Inflammatory macrophage treated with lipopolysaccharide for 4 hours (primary cell): Measurements from ENCODE around the gene ETS1.
"Not testable (repeated sequence)": the region's sequence is repeated elsewhere in the genome, so short reads cannot be mapped to it uniquely, and the experiment has no call there.

Experiments
- DNase-seq: peaks from one replicate; pipeline ENCODE4 v3.0.0-alpha.2; 2020

The ETS1 gene

GRCh38 chr11:128457874-128458273, 129.5 kb downstream of the ETS1 start:
- DNase-seq: no peak

DNA sequence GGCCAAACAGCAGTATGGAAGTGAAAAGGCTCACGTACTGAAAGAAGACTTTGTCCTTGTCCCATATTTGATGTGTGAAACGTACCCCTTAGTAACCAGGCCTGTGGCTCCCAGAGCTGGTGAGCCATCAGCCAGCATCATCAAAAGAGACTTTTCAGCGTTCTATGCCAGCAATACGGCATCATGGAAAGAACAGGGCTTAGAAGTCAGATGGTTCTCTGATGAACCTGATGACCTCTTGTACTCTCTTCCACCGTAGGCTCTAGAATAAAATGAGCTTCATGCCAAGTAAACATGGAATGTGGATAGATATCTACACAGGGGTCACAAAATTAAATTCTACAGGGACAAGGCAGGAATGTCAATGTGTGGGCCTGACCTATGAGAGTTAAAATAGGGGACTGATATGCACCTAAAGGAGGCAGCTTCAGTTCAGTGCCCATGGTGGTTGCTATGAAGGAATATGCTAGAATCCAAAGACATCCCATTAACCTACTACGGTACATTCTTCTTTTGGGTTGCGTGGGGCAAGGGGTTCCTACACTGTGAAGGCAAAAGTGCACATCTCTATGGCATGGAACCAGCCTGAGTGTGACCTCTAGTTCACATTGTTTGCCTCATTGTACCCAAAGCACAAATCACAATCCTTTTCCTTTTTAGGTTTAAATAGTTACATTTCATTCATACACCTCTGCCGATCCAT, 130.6 kb downstream of the ETS1 start:
- DNase-seq: no peak

GRCh38 chr11:128455766-128456165, 131.6 kb downstream of the ETS1 start:
- no peak for DNase-seq

- DNase-seq: no peak
Observed at GRCh38 chr11:128453444-128454336, 133.7 kb downstream of the ETS1 start.

GRCh38 chr11:128451652-128452470, 135.5 kb downstream of the ETS1 start:
- no peak for DNase-seq

DNA sequence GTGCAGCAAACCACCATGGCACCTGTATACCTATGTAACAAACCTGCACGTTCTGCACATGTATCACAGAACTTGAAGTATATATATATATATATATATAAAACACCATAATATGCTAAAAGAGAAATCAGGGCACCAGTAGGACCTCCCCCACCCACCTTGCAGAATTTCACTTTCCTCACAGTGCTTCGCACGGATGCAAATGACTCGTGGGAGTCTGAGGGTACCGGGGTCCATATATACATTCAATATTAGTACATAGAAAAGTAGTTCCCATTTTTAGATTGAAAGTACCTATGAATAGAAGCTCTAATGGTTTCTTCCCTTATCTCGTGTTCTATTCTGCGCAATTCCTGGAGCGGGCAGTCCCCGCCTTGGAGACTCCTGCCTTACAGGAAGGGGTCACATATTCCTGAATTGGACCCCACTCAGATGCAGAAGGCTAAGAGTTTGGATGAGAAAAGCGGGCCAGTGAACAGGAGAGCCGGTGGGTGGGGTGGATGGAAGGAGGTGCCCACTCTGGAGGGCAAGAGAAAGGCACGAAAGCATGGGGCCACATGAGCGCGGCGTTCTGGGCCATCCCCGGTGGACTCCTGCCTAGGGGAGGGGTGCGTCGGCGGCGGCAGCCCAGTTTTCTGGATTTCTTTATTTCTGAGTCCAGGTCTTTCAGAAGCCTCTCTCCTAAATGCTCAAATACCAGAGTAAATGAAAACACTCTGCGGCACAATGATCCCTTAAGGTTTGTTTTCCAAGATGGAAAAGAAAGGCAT, 136.3 kb downstream of the ETS1 start:
- DNase-seq: no peak

DNA sequence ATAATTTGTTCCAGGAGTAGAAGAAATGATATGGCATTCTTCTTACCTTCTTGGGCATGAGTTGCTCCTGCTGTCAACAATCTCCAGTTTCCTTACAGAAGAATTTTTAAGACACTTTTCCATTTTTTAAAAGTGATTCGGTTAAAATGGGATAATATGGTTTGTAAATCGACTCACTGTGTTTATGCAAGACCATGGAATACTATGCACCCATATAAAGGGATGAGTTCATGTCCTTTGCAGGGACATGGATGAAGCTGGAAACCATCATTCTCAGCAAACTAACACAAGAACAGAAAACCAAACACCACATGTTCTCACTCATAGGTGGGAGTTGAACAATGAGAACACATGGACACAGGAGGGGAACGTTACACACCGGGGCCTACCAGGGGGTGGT, 136.9 kb downstream of the ETS1 start:
- DNase-seq: not testable (repeated sequence)

DNA sequence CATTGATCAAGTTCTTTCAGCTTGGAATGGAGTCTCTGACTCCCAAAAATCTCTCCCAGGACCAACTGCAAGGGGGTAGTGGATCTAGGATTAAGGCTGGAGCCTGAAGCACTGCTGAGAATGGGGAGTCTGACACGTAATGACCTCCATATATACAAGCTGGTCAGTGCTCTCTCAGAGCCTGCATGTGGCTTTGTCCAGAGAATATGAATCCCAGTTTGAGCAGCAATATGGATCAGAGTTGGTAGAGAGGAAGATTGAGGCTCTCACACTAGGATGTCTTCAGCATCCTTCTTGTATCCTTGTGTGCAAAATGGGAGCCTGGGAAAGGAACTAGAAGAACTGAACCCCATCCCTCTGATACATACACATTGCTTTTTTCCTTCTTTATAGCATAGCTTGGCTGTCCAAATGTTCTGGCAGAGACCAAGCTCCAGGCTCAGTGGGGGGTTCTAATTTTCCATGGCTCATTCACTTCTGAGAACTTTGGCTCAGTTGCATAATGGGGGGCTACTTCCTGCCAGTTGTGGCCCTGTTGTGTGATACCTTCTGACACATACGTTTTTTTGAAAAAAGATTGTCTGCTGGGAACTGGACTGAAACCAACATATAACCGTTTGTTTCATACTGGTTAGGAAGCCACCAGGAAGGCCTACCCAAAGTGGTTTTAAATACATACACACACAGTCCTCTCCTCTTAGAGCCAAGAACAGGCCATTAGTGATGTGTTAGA, 138.2 kb downstream of the ETS1 start:
- no peak for DNase-seq

DNA sequence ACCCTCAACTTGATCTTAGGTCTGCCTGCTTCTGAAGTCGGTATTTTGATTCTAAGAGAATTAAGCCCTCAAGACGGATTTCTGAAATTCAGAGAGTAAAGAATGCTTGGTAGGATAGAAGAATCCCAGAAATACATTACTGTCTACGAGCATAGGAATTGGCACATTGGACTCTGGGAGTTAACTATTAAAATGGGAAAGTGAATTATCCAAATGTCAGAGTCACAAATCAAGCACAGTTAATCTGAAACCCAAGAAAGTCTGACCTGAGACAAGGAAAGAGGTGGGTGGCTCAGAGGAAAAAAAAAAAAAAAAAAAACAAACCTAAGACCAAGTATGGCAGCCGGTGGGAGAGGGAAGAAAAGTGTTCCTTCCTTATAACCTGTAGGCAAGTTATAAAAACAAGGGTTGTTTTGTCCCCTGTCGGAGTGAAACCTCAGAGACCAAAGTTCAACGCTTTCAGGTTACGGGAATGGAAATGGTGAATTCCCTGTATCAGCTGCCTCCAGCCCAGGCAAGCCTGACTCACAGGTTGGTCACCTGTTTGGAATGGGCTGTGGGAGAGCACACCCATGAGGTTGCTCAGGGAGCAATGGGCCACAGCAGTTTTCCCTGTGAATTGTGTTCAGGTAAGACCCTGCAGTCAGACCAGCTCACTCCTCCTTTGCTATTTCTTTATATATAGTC, 139.0 kb downstream of the ETS1 start:
- DNase-seq: no peak

DNA sequence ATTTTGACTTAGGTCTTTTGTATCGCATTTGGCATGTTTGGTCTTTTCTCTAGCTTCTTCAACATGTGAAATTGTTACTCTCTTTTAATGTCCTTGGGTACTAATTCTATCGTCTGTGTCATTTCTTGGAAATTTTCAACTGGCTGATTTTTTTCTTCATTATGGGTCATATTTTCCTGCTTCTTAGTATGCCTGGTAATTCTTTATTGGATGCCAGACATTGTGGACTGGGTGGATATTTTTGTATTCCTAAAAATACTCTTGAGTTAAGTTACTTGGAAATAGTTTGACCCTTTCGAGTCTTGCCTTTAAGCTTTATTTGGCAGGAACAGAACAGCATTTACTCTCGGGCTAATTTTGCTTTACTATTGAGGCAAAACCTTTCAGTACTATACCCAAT, 140.1 kb downstream of the ETS1 start:
- no peak for DNase-seq

- not testable (repeated sequence) for DNase-seq
Observed at GRCh38 chr11:128445921-128446320, 141.4 kb downstream of the ETS1 start.

GRCh38 chr11:128437136-128437535, 150.2 kb downstream of the ETS1 start:
- no peak for DNase-seq

GRCh38 chr11:128434818-128435217, 152.5 kb downstream of the ETS1 start:
- no peak for DNase-seq

DNA sequence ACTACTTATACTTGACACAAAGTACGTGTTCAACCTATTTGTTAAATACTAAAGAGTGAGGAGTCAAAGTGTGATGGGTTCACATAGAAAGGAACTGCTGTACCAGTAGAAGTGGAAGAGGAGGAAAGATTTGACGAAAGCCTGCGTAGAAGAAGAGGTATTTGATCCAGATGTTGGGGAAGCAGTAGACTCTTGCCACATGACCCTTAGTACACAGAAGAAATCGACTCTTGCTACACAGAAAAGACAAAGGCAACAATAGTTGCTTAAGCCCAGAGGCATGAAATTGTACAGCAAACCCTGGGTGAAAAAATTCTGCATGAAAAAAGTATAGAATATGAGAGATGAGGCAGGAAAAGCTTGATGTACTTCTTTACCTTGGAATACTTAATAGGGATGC, 152.9 kb downstream of the ETS1 start:
- DNase-seq: no peak

- no peak for DNase-seq
Observed at GRCh38 chr11:128432926-128433325, 154.4 kb downstream of the ETS1 start.

- DNase-seq: no peak
Observed at GRCh38 chr11:128431931-128432330, 155.4 kb downstream of the ETS1 start.

- peak; percentile 79 for DNase-seq
Observed at GRCh38 chr11:128428935-128429334, 158.4 kb downstream of the ETS1 start.

DNA sequence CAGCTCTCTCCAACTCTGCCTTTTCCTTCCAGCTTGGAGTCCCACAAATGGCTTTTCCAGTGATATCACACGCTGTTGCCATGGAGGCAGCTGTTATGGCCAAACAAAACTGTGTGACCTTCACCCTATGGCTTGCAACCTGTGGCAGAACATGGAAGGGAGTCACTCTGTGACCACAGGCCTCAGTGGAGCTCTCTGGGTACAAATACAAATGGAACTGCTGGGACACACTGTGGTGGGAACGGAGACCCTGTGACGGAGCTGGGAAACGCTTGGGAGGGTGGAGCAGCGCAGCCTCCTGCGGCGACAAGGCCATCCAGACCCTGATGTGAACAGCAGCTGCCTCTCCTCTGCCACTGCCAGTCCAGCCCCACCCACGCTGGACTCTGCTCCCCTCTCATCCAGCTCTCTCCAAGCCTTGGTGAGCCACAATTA, 162.5 kb downstream of the ETS1 start:
- no peak for DNase-seq

DNA sequence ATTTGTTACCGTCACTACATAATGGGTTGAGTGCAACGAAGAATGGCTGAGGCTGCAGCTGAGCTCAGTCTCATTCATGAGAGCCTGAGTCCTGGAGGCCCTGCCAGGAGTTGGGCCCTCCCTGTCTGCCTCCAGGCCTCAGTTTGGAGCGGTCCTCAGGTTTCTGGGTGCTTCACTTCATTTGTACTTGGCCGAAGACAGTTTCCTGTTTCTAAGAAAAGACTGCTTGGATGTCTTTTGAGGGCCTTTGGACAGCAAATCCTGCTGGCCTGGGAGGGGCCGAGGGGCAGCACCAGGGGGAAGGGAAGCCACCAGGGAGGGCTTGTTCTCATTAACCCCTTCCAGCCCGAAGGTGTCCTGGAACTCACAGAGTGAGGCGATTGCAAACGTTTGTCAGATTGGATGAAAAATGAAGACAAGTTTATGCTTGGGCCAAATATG, 163.1 kb downstream of the ETS1 start:
- DNase-seq: no peak

DNA sequence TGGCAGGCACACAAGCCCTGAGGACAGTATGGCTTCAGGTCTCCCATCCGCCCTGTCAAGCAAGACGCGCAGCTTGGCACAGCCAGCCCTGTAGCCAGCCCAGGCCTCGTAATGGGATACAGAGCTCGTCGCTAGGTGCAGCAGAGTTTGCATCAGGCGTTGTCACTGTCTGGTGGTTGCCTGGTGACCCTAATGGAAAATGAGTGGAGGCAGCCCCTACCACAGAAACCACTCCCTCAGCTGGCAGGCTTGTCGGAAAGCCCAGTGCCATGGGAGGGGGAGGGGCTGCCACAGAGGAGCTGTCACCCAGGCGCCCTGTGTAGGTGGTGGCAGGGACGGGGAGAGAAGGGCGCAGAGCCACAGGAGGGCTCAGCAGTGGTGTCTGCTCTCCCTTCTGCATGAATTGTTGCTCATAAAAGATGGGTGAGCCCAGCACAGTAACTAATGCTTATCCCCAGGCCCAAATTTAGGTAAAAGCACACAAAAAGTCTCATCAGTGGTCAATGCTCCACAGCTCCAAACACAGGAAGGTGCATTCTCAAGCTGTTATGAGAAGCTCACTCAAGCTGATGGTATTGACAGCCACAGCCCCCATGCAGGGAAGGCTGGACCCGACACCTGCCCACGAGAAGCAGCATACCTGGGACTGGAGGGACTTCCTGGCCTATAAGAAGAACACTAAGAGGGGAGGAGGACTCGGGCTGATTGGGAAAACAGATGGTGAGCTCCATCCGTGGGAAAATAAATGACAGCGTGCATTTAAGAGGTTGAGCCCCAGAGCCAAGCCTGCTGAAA, 164.6 kb downstream of the ETS1 start:
- no peak for DNase-seq
